ENCODE measurements around the gene CENPK.
"Not testable (repeated sequence)": the region's sequence is repeated elsewhere in the genome, so short reads cannot be mapped to it uniquely, and the experiment has no call there.

The CENPK gene, protein sequence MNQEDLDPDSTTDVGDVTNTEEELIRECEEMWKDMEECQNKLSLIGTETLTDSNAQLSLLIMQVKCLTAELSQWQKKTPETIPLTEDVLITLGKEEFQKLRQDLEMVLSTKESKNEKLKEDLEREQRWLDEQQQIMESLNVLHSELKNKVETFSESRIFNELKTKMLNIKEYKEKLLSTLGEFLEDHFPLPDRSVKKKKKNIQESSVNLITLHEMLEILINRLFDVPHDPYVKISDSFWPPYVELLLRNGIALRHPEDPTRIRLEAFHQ

DNA sequence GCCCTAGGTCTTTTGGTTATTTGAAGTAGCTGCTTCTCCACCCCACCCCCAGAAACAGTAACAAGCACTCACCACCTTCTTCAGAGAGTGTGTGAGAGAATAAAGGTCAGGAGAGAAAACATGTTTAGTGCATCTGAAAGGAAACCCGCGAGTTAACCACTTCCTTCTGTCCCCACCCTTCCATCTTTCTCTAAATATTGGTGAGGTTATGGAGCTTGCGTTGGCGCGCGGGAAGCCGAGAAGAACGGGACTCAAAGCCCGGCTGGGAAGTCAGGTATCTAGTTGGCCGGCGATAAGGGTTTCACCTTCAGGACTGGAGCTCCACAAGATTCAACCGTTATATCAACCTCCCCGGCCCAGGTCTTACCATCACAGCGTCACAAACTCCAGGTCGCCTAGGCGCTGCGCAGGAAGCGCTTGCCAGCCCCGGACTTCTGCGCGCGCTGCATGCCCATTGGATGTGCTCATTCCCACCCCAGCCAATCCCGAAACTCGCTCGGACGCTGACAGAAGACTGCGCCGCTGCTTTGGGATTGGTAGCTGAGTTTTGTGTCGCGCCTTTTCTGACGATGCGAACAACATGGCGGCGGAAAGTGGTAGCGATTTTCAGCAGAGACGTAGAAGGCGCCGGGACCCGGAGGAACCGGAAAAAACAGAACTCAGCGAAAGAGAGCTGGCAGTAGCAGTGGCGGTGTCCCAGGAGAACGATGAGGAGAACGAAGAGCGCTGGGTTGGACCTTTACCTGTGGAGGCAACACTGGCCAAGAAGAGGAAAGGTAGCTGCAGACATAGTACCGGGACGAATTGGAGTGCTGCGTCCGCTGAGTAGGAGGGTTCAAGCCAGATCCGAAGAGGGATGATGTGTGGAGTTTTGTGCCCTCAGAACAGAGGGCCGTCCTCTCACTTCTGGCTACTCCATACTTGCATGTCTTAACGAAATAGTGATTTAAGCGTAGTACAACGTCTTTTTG lies at the start of gene CENPK, which contains the start of gene PPWD1:
Gene CENPK (minus strand): TSS at position 438 of the 971 bp plus-strand sequence. CDS start 8,261 bp downstream, outside the sequence.
Gene PPWD1 (plus strand): TSS at position 566 of the 971 bp plus-strand sequence. CDS start 15 bp downstream, at position 581.
- DNase-seq (ENCODE audit: low read depth in 2 of 2) = peak; percentile 95

DNA sequence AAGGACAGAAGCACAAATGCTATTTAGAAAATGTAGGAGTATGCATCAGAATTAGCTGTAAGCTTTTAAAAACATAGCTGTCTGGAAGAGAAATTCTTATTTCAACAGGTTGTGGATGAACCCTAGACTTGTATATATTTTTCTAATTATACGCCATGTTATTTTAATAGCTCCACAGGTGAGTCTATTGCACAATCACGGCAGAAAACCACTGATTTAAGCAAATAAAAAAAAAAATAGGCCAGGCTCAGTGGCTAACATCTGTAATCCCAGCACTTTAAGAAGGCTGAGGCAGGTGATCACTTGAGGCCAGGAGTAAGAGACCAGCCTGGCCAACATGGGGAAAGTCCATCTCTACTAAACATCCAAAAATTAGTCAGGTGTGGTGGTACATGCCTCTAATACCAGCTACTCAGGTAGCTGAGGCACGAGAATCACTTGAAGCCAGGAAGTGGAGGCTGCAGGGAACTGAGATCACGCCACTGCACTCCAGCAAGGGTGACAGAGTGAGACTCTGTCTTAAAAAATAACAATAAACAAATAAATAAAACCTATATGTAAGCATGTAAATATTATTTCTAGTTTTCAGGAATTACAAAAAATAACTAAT lies 49.4 kb upstream of the CENPK start:
- no peak for DNase-seq (ENCODE audit: low read depth in 2 of 2)

DNA sequence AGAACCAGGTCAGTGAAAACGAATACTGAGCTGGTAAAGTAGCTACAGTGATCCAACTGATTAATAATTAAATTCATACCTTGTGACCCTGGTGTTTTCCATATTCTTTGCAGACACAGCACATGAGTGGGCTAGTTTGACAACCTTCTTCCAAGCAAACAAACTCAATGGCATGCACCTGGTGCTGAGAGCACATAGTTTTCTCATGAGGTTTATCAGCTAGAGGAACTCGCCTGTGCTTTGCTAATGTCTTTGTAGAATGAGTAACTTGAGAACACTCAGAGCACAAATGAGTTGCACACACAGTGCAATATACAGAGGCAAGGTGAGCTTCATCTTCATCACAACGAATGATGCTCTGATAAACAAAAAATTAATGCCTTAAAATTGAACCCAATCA lies 48.6 kb upstream of the CENPK start:
- no peak for DNase-seq (ENCODE audit: low read depth in 2 of 2)

DNA sequence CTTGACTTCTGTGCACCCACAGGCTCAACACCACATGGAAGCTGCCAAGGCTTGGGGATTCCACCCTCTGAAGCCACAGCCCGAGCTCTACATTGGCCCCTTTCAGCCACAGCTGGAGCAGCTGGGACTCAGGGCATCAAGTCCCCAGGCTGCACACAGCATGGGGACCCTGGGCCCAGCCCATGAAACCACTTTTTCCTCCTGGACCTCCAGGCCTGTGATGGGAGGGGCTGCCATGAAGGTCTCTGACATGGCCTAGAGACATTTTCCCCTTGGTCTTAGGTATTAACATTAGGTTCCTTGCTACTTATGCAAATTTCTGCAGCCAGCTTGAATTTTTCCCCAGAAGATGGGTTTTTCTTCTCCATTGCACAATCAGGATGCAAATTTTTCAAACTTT lies 38.8 kb upstream of the CENPK start:
- not testable (repeated sequence) for DNase-seq (ENCODE audit: low read depth in 2 of 2)

DNA sequence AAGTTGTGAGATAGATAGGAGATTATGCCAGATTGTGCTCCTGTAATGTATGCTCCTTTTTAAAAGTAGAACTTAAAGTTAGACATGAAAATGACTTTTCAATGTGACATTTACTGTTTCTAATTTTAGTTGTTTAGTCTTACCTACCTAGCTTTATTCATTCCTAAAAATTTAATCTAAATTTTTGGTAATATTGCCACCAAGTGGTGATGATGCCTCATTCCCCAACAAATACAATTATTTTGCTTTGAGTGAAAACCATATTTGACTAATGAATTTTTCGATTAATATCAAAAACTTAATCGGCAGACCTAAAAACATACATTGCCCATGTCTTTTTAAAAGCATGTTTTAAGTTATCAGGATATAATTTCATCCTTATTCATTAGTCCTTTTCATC lies 25.7 kb upstream of the CENPK start:
- no peak for DNase-seq (ENCODE audit: low read depth in 2 of 2)

DNA sequence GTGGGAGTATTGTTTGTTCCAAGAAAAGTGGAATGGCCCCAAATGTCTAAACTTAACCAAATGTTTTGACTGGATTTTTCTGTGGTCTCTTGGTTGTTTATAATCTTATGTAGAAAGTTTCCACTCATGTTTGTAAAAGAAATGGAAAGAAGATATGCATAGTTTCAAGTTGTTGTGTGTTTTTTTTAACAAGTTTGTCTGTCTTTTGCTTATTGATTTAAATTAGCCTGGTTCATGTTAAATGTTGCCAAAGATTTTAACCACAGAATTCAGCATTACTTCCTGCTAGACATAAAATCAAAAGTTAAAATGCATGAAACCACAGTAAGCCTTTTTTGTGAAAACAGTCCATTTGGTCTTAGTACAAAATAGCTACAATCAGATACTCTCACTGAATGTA lies 14.2 kb upstream of the CENPK start:
- DNase-seq (ENCODE audit: low read depth in 2 of 2) = no peak

DNA sequence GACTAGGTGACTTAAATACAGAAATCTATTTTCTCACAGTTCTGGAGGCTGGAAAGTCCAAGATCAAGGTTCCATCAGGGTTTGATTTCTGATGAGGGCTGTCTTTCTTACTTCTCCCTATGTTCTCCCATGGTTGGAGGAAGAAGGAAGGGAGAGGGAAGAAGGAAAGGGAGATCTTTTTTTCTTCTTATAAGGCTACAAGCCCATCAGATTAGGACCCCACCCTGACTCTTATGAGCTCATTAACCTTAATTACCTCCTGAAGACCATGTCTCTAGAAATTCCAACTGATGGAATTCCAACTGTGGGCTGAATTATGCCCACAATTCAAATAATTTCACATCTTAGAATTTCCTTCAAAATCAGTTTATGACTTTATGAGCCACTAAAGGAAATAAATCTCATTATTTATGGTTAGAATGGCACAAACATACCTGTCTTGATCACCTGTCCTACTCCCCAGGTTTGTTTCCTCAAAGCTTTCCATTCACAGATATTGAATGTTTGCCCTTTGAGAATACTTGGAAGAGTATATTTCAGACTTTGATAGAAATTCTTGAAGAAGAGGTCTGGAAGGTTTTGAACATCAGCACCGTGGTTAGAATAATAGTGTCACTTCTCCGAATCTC lies 7.7 kb upstream of the CENPK start:
- no peak for DNase-seq (ENCODE audit: low read depth in 2 of 2)

DNA sequence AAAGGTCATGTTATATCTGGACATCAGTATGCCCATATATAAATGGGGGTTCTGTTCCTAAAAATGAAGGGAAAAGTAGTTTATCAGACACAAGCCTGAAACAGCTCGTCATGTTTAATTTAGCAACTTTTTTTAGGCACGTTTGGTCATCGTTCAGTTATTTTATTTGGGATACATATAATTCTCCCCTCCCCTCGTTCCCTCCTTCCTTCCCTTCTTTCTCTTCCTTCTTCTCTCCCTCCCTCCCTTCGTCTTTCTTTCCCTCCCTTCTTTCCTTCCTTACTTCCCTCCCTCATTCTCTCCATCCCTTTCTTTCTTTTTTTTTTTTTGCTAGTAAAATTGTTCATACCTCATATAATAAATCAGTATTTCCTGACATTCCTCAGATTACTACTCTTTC lies 3.5 kb upstream of the CENPK start:
- DNase-seq (ENCODE audit: low read depth in 2 of 2) = no peak

DNA sequence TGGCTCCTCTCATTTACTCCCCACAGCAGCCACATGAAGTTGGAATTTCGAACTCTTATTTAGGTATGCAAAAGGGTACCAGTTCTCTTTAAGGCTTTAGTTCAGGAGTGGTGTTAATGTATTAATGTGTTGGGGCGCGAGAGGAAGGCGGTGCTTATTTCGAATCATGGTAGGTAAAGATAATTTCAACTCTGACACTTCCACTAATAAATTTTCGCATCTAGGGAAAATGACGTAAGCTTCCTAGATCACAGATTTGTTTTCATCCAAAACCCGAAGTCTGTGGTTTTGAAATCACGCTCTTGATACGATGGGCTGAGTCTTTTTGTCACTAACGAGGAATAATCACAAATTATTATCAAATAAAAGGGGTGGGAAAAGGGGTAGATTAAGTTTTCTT lies 809 bp upstream of the CENPK start:
- DNase-seq (ENCODE audit: low read depth in 2 of 2) = no peak

DNA sequence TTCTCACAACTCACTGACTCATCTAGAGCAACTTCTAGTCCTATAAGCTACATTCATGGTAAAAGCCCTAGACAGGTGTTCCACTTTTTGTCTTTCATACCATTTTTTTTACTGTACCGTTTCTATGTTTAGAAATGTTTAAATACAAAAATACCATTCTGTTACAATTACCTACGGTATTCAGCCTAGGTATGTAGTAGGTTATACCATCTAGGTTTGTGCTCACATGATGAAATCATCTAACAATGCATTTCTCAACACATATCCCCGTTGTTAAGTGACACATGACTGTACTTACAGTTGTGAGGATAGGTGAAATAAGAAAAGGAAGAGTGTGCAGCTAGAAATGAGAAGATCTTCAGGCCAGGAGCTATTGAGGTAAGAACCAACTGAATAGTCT lies 6.2 kb downstream of the CENPK start:
- DNase-seq (ENCODE audit: low read depth in 2 of 2) = no peak

DNA sequence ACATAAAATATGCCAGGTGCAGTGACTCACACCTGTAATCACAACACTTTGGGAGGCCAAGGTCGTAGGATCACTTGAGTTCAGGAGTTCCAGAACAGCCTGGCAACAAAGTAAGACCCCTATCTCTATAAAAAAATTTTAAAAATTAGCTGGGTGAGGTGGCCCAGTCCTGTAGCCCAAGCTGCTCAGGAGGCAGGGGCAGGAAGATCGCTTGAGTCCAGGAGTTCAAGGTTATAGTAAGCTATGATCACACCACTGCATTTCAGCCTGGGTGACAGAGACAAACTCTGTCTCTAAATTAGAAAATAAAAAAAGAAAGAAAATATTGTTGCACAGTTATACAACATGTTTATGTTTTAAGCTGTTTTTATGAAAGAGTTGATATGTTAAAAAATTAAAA lies 6.8 kb downstream of the CENPK start:
- no peak for DNase-seq (ENCODE audit: low read depth in 2 of 2)

DNA sequence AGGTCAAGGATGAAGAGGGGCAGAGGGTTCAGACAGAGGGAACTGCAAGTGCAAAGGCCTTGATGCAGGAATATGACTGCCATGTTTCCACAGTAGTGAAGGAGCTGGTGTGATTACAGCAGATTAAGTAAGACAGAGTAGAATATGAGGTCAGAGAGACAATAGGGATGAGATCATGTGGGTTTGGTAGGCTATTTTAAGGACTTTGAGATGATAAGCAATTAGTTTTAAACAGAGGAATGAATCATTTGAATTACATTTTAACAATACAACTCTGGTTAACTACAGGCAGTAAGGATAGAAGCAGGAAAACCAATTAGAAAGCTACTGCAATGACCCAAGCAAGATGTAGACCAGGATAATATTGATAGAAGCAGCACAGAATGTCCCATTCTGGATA lies 7.7 kb downstream of the CENPK start:
- DNase-seq (ENCODE audit: low read depth in 2 of 2) = no peak

DNA sequence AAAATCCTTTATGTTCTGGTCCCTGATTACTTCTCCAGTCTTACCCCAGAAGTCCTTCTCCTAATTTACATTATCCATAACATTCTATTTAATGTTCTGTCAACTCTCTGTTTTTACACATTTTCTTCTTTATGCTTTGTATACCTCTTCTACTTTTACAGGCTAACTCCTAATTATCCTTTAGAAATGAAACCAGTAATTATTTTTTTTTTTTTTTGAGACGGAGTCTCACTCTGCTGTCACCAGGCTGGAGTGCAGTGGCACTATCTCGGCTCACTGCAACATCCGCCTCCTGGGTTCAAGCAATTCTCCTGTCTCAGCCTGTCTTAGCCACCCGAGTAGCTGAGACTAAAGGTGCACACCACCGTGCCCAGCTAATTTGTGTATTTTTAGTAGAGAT lies 9.0 kb downstream of the CENPK start:
- DNase-seq (ENCODE audit: low read depth in 2 of 2) = no peak

DNA sequence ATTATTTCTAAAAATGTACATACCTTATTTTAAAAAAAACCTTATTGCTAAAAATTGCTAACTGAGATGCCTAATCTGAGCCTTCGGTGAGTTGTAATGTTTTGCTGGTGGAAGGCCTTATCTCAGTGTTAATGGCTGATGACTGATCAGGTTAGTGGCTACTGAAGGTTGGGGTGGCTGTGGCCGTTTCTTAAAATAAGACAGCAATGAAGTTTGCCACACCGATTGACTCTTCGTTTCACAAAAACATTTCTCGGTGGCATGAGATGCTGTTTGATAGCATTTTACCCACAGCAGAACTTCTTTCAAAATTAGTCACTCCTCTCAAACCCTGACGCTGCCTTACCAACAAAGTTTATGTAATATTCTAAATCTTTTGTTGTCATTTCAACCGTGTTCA lies 14.7 kb downstream of the CENPK start:
- DNase-seq (ENCODE audit: low read depth in 2 of 2) = peak in 1 of 2 donors; percentile 8

DNA sequence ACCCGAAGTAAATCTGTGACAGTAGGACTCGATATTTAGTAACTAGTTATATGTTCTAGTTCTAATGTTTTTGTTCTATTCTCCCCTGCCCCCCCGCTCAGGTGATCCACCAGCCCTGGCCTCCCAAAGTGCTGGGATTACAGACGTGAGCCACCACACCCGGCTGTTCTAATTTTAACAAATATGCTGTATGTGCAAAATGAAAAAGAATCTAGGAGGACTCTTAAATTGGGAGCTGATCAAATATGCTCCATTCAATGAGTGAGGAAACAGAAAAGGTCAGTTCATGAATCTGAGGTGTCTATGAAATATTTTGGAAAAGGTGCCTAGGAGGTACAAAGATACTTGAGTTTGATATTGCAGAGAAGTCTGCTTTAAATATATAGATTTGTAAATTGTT lies 16.8 kb downstream of the CENPK start:
- DNase-seq (ENCODE audit: low read depth in 2 of 2) = no peak

DNA sequence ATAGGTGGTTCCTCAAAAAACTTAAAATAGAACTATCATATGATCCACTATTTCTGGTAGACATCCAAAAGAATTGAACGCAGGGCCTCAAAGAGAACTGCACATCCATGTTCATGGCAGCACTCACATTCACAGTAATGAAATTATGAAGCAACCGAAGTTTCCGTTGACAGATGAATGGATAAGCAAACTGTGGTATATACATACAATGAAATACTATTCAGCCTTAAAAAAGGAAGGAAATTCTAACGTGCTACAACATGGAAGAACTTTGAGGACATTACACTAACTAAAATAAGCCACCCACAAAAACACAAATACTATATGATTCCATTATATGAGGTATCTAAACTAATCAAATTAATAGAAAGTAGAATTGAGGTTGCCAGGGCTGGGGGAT lies 18.5 kb downstream of the CENPK start:
- no peak for DNase-seq (ENCODE audit: low read depth in 2 of 2)

DNA sequence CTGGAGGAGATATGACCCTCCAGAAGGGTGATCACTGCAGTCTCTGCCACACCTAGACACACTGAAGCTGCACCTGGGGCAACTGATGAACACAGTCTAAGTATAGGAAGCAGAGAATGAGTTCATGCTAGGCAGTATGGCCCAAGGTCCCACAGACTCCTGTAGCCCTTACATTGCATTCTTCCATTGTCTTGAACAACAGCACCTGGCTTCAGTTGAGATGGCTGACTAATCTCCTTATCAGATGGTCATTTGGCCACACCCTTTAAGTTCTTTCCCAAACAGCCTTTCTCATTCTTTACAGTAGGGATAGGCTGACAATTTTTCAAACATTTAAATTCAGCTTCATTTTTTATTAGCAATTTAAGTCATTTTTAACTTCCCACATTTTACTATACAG lies 23.1 kb downstream of the CENPK start:
- no peak for DNase-seq (ENCODE audit: low read depth in 2 of 2)

DNA sequence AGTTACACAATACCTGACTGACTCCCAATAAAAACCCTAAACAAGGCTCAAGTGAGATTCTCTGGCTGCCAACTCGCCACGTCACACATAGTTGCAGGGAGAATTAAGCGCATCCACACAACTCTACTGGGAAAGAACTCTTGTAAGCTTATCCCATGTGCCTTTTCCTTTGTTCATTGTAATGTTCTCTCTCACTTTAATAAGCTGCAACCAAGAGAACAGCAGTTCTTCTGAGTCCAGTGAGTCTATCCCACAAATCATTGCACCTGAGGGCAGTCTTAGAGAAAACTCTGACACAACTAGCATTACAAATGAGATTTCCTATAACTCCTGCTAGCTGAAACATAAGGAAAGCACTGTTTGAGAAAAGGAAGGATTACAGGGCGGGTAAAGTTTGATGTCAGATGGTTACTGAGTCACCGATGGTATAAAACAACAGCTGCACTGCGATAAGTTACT lies 27.4 kb downstream of the CENPK start:
- no peak for DNase-seq (ENCODE audit: low read depth in 2 of 2)

DNA sequence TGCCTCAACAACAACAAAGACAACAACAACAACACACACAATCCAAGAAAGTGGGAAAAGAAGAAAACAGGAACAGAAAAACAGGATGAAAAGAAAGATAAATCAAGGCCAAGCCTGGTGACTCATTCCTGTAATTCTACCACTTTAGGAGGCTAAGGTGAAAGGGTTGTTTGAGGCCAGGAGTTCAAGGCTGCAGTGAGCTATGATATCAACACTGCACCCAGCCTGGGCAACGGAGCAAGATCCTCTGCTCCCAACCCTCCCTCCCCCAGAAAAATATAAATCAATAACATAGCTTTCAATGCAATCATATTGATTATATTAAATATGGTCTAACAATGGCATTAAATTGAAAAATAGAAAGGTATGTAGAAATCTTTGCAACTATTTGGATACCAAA lies 32.1 kb downstream of the CENPK start:
- DNase-seq (ENCODE audit: low read depth in 2 of 2) = no peak

DNA sequence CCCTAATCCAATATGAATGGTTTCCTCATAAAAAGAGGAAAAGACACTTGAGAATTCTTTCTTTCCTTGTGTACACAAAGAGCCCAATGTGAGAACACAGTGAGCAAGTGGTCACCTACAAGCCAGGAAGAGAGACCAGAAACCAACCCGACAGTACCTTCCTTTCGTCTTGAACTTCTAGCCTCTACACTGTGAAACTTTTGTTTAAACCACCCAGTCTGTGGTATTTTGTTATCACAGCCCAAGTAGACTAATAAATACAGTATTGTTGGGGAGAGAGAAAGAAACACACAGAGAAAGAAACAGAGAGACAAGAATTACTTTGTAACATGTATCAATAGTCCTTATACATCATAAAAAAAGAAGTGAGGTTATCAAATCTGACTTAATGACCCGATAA lies 37.2 kb downstream of the CENPK start:
- no peak for DNase-seq (ENCODE audit: low read depth in 2 of 2)

DNA sequence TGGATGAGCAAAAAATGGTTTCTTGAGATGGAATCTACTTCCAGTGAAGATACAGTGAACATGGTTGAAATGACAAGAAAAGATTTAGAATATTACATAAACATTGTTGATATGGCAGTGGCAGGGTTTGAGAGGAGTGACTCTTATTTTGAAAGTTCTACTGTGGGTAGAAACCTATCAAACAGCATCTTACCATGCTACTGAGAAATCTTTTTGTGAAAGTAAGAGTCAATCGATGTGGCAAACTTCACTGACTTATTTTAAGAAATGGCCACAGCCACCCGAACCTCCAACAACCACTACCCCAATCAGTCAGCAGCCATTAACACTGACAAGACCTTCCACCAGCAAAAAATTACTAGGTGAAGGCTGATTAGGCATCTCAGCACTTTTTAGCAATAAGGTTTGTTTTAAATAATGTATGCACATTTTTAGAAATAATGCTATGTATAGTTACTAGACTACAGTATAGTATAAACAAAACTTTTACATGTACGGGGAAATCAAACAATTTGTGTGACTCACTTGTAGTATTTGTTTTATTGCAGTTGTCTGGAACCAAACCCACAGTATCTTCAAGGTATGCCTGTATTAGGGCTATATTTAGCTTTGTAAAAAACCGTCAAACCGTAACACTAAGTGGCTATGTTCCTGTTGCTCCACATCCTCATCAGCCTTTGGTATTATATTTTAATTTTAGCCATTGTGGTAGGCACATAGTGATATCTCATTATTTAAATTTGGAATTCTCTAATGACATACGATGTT lies 50.6 kb downstream of the CENPK start:
- no peak for DNase-seq (ENCODE audit: low read depth in 2 of 2)
